Dermis microvascular lymphatic vessel endothelial cell (primary cell): Measurements from ENCODE around the gene NPEPL1. TPM values are rescaled to one million over a fixed set of nuclear protein-coding genes. Genes with fewer than 3 reads are reported as not detected.
"Not testable (repeated sequence)": the region's sequence is repeated elsewhere in the genome, so short reads cannot be mapped to it uniquely, and the experiment has no call there.

Experiments used
- DNase-seq, 2 donors: peaks; one replicate each; pipeline versions ENCODE4 v3.0.0 to v3.0.0-alpha.2; 2010; ENCODE audit warnings: low read depth in 2 of 2
- total RNA-seq: library from RNA; depleted of rRNA; stranded (reverse); fragments of >200 nt; gene quantifications from 2 replicates; pipeline ENCODE4 v1.2.1, GENCODE V29; 2014

NPEPL1 gene, protein sequence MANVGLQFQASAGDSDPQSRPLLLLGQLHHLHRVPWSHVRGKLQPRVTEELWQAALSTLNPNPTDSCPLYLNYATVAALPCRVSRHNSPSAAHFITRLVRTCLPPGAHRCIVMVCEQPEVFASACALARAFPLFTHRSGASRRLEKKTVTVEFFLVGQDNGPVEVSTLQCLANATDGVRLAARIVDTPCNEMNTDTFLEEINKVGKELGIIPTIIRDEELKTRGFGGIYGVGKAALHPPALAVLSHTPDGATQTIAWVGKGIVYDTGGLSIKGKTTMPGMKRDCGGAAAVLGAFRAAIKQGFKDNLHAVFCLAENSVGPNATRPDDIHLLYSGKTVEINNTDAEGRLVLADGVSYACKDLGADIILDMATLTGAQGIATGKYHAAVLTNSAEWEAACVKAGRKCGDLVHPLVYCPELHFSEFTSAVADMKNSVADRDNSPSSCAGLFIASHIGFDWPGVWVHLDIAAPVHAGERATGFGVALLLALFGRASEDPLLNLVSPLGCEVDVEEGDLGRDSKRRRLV
- 17.6 and 31.2 TPM in 2 replicates for total RNA-seq

GRCh38 chr20:58692579-58693225, at the start of gene NPEPL1:
TSS of gene NPEPL1 (plus strand) at chr20:58692800. CDS start at chr20:58692901, 101 bp downstream.
- peak; percentile 40 to 79 for DNase-seq

DNA sequence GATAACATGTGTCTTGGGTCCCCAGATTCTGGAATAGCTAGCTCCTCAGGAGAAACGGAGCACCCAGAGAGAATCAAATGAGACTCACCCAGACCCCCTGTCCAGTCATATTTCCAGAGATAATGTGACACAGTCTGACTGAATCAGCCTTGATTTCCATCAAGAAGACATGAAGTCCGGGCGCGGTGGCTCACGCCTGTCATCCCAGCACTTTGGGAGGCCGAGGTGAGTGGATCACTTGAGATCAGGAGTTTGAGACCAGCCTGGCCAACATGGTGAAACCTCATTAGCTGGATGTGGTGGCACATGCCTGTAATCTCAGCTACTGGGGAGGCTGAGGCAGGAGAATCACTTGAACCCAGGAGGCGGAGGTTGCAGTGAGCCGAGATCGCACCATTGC, 49.7 kb upstream of the NPEPL1 start:
- DNase-seq = not testable (repeated sequence)

- DNase-seq = peak; percentile 86 to 95
These were observed 47.1 kb upstream of the NPEPL1 start for GRCh38 chr20:58645412-58645968.

GRCh38 chr20:58646257-58646656, 46.3 kb upstream of the NPEPL1 start:
- no peak for DNase-seq

DNA sequence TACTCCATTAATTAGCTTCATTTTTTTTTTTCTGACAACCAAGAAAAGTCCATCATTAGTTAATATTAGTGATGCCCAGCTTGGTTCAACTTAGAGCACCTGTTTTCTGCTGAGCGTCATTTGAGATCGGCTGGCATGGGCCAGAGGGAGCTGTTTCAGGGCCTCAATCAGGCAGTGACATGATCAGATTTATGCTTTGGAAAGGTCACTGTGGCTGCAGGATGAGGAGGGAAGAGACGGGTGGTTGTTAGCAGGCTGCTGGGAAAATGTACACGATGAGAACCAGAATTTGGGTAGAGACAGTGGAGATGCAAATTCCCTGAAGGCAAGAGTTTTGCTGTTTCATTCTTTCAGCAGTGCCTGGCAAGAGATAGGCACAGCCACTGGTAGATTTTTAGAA, 45.9 kb upstream of the NPEPL1 start:
- no peak for DNase-seq

GRCh38 chr20:58647162-58647795, 45.3 kb upstream of the NPEPL1 start:
- DNase-seq = no peak

GRCh38 chr20:58647796-58648501, 44.7 kb upstream of the NPEPL1 start:
- peak in 1 of 2 donors; percentile 60 for DNase-seq

DNA sequence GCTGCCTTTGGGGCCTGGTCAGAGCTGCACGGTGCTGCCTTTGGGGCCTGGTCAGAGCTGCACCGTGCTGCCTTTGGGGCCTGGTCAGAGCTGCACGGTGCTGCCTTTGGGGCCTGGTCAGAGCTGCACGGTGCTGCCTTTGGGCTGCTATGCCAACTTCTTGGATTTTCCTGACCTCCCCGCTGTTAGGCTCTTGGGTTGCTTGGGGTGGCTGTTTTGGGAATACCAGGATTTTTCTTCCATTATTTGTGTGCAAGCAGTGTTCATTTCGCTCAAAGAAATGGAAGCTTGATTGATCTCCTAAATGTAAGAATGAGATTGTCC, 44.1 kb upstream of the NPEPL1 start:
- not testable (repeated sequence) for DNase-seq

DNA sequence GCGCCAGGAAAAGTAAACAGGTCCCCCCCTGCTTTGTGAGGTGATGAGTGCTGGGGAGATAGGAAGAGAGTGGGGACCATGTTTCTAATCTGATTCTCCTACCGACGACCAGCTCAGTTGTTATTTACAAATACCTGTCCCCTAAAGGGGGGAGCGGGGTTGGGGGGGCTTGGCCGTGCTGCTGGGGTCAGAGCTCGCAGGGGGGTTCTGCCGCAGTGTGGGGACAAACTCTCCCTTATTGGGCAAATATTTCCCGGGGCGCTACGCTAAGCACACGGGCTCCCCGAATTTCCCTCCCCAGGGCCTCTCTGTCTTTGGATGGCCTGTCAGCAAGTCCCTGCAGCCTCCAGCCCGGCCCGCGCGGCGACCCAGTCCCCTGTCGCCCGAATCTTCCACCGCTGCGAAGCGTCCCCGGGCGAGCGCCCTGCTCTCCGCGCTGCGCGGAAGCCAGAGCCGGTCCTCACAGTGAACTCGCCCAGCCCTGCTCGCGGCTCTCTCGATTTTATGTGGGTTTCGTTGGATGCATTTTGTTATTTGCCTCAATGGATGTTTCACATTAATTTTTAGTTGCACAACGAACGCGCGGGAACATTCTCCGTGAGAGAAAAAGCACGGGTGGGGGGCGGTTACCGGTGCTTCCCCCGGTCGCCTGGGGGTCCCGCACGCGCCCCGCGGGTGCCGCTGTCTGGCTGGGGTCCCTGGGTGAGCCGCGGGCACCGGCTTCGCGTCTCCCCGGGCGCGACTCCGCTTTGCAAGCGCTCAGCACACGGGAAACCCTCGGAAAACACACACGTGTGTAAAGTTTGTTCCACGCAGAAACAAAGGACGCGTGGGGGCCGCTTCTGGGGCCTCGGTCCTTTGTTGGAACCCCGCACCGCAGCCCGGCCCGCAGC, 43.1 kb upstream of the NPEPL1 start:
- no peak for DNase-seq

DNA sequence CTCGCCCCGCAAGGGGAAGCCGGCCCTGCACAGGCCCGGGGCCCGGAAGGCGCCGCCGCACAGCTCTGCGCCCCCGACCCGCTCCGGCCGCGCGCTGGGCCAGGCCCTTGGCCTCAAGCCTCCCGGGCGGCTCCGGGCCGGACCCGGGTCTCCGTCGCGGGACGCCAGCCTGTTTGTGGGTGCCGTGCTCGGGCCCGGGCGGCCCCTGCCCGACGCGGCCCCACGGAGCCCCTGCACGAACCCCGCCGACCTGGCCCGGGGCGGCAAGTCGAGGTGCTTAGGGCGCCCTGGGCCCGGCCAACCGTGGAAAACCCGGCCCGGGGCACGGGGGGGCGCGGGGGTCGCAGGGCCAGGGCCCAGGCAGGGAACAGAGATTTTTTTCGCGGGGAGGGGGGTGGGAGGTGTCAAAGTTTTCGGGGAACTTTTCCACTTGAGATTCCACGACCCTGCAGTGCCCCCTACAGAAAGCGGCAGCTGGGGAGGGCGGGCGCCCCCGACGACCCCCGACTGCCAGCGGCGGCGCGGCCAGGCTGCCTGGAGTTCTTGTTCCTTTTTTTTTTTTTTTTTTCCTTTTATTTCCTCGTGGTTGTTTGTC, 42.3 kb upstream of the NPEPL1 start:
- peak in 1 of 2 donors; percentile 21 for DNase-seq

GRCh38 chr20:58650776-58651558, 41.6 kb upstream of the NPEPL1 start, which contains the start of gene STX16:
TSS of gene STX16 (plus strand) at chr20:58651283. CDS start at chr20:58652007, 724 bp downstream.
- peak; percentile 77 to 91 for DNase-seq

GRCh38 chr20:58651559-58651945, 41.0 kb upstream of the NPEPL1 start:
- DNase-seq = no peak

DNA sequence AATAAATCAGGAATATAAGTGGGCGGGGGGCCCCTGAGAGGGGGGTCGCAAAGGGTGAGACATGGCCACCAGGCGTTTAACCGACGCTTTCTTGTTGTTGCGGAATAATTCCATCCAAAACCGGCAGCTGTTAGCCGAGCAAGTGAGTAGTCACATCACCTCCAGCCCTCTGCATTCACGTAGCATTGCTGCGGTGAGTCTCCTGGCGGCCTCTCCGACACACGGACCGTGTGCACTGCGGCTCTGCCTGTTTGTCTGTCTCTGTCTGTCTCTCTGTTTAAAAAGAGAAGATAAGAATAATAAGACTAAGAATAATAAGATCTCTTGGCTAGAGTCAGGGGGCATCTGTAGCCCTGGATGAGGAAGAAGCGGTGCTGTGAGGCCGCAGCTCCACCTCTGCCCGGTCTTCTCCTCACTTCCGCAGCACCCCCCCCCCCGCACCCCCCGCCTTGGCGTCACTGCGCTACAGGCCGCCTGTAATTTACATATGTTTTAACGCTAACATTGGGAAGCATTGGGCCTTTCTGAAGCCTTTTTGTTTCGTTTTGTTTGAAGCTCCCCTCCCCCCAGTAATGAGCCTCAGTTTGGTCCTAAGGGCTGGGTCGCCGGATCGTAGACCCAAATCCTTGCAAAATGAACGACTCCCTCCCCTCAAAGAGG, 40.5 kb upstream of the NPEPL1 start:
- peak; percentile 55 to 77 for DNase-seq

DNA sequence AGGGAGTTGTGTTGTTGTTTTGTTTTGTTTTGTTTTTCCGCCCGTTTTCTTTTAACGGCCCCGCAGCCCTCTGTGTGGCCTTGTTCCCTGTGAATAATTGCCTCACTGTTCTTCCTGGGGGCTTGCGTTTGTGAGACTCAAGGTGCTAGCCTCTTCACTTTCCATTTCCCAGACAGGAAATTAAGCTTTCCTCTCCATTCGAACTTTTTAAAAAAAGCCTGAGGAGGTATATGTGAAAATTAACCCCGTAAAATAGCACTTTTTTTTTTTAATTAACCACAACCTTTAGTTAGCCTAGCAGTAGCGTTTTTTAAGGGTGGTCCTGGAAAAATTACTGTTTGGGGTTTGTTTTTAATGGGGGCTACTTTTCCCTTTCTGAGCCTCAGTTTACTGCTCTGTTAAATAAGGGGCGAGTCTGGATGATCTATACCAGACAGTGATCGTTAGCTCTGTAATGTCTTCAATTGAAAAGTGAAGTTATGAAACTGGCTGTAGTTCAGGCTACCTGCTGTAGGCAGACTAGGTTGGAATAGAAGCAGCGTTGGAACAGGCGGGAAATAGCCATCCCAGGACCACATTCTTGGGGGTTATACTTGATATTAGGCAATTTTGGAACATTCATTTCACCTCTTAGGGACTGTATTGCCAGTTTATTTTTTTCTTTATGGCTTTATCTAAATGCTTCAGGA, 39.9 kb upstream of the NPEPL1 start:
- no peak for DNase-seq

DNA sequence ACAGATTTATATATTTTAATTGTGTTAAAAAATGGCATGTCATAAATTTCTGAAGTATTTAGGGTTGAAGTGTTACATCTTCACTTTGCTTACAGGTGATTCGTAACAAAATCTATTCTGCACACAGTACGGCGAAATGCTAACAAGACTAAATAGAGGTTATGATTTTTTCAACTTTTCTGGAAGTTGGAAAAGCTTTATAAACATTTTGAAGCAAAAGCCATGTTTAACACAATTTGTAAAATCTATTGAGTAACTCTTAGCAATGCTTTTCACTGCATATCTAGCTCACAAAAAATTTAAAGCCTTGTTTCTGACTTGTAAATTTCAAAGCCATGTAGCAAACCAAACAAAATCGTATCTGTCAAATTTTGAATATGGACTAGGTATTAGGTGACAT, 38.3 kb upstream of the NPEPL1 start:
- no peak for DNase-seq

DNA sequence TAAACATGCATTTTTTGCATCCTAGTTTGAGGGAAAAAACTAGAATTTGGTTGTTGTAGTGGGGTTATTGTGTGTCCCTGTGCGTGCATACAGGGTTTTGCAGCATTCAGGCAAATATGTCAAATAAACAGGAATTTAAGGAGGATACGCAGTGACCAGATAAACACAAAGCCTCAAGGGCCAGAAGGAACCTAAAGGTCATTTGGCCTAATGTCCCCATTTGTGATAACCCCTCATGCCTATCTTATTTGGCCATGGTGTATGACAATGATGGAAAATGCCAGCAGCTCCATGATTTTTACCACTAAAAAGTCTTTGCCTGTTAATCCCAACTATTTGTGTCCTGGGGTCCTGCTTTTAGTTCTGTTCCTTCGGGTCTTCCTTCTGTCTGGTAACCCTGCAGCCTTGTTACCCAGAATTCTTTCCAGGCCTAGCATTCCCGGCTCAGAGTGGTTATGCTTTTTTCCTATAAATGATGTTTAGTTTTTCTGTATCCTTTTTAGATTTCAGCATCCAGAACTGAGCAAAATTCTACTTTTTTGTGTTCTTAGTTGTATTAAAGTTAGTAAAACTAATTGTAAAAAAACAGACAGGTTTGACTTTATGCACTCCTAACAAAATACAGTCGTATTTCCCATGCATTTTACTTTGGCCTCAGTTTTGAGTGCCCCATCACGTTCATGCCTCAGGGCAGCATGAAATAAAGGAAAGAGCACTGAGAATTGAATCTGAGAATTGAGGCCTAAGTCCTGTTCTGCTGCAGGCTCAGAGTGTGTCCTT, 37.1 kb upstream of the NPEPL1 start:
- no peak for DNase-seq

GRCh38 chr20:58656831-58657230, 35.8 kb upstream of the NPEPL1 start:
- no peak for DNase-seq
